ENCODE data around the gene BMPR1B. TPM values are rescaled to one million over a fixed set of nuclear protein-coding genes. Genes with fewer than 3 reads are reported as not detected.

BMPR1B gene
- total RNA-seq, 1 donor from 2014 or later: 9.3 TPM

DNA sequence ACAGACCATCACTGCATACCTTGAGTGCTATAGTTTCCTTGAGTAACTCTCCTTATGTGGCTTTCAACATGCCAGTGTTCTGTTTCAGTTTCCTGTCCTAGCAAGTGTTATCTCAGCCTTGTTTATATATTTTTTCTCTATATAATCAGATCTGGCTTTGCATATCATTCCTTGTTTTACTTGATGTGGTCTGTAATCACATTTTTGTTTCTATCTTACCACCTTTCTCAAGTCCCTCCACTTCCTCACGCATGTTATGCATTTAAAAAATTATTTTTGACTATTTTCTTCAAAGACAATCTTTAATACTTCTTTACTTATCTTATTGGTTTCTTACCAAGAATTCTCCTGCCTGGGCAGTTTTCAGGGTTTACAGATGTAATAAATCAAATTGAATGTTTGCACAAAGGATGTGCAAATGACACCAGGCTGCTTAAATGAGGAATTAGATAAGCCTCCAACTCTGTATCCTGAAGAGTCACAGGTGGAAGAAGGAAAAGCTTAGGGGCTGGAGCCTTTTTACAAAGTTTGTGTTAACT is 351.2 kb downstream of the BMPR1B start:
- Mint-ChIP-seq H3K27ac (no peak overlapping the region), H3K9me3 (no peaks in the 10 kb centered on the region), H3K4me3 (no peak overlapping the region), H3K27me3 (peaks cover 2% of the 10 kb centered on the region), H3K4me1 (ENCODE audit: unreplicated experiment) (no peaks in the 10 kb centered on the region), H3K36me3 (no peaks in the 10 kb centered on the region)
- no peak for DNase-seq (ENCODE audit: extremely low spot score, unreplicated experiment)
- TF ChIP-seq, protein P1, sequence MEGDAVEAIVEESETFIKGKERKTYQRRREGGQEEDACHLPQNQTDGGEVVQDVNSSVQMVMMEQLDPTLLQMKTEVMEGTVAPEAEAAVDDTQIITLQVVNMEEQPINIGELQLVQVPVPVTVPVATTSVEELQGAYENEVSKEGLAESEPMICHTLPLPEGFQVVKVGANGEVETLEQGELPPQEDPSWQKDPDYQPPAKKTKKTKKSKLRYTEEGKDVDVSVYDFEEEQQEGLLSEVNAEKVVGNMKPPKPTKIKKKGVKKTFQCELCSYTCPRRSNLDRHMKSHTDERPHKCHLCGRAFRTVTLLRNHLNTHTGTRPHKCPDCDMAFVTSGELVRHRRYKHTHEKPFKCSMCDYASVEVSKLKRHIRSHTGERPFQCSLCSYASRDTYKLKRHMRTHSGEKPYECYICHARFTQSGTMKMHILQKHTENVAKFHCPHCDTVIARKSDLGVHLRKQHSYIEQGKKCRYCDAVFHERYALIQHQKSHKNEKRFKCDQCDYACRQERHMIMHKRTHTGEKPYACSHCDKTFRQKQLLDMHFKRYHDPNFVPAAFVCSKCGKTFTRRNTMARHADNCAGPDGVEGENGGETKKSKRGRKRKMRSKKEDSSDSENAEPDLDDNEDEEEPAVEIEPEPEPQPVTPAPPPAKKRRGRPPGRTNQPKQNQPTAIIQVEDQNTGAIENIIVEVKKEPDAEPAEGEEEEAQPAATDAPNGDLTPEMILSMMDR (conservative IDR thresholded peaks at IDR 0.05): no peak

DNA sequence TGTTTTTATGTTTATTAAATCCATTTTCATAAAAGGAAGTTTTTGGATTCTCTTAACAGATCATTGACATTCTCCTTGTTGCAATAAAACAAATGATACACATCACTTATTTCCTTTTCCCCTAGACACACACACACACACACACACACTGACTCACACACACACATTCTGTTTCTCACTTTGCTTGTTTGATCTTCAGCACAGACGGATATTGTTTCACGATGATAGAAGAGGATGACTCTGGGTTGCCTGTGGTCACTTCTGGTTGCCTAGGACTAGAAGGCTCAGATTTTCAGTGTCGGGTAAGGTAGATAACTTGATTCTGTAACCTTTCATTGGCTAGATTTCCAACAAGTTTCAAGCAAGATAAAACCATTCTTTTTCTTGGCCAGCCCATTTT is 356.8 kb downstream of the BMPR1B start:
- DNase-seq (ENCODE audit: extremely low spot score, unreplicated experiment): no peak
- TF ChIP-seq, protein P1 (conservative IDR thresholded peaks at IDR 0.05): no peak
- H3K27ac Mint-ChIP-seq: no peak overlapping the region
- H3K36me3 Mint-ChIP-seq: no peaks in the 10 kb centered on the region
- H3K4me1 Mint-ChIP-seq (ENCODE audit: unreplicated experiment): peaks cover 12% of the 10 kb centered on the region
- no peaks in the 10 kb centered on the region for H3K9me3 Mint-ChIP-seq
- no peak overlapping the region for H3K4me3 Mint-ChIP-seq
- peaks cover 2% of the 10 kb centered on the region for H3K27me3 Mint-ChIP-seq

DNA sequence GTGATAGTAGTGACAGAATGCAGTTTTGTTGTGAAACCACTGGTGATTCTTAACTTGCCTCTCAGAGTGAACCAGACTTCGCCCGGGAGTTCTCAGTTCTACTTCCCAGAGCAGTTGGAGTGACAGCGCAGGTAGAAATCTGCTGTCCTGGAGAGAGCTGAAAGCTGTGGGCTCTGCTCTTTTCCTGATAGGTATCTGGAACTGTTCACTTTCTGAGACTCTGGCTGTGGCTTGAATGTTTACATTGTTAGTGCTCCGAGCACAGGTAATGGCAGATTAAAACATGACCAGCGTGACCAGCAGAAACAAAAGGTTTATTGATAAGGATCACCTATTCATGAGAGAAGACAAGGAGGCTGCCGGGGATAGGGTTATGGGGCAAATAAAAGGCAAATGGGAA is 360.7 kb downstream of the BMPR1B start:
- TF ChIP-seq, protein P1 (conservative IDR thresholded peaks at IDR 0.05): no peak
- no peak for DNase-seq (ENCODE audit: extremely low spot score, unreplicated experiment)
- Mint-ChIP-seq H3K36me3 (no peaks in the 10 kb centered on the region), H3K4me1 (ENCODE audit: unreplicated experiment) (peaks cover 12% of the 10 kb centered on the region), H3K27ac (no peak overlapping the region), H3K4me3 (peak overlapping the region; percentile 42), H3K27me3 (no peaks in the 10 kb centered on the region), H3K9me3 (no peaks in the 10 kb centered on the region)

DNA sequence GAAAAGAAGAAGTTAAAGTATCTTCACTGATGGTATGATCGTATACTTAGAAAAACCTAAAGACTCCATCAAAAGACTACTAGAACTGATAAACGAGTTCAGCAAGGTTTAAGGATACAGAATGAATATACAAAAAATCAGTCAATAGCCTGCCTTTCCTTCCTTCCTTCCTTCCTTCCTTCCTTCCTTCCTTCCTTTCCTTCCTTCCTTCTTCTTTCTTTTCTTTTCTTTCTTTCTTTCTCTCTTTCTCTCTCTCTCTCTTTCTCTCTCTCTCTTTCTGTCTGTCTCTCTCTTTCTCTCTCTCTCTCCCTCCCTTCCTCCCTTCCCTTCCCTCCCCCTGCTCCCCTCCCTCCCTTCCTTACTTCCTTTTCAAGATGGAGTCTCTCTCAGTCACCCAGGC is 362.7 kb downstream of the BMPR1B start:
- no peak for DNase-seq (ENCODE audit: extremely low spot score, unreplicated experiment)
- no peaks in the 10 kb centered on the region for H3K9me3 Mint-ChIP-seq
- no peak overlapping the region for H3K4me3 Mint-ChIP-seq
- H3K4me1 Mint-ChIP-seq (ENCODE audit: unreplicated experiment): peaks cover 19% of the 10 kb centered on the region
- no peak overlapping the region for H3K27ac Mint-ChIP-seq
- H3K36me3 Mint-ChIP-seq: no peaks in the 10 kb centered on the region
- TF ChIP-seq, protein P1 (conservative IDR thresholded peaks at IDR 0.05): no peak
- H3K27me3 Mint-ChIP-seq: no peaks in the 10 kb centered on the region

DNA sequence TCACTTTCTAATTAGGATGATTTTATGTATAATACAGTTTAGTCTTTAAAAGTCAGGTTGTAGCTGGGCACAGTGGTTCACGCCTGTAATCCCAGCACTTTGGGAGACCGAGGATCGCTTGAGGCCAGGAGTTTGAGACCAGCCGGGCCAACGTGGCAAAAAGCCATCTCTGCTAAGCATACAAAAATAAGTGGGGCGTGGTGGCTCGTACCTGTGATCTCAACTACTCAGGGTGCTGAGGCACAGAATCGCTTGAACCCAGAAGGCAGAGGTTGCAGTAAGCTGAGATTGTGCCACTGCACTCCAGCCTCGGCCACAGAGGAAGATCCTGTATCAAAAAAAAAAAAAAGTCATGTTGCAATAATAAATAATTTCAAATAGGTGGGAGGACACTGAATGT is 364.2 kb downstream of the BMPR1B start:
- H3K4me1 Mint-ChIP-seq (ENCODE audit: unreplicated experiment): peaks cover 22% of the 10 kb centered on the region
- TF ChIP-seq, protein P1 (conservative IDR thresholded peaks at IDR 0.05): no peak
- no peaks in the 10 kb centered on the region for H3K27me3 Mint-ChIP-seq
- no peaks in the 10 kb centered on the region for H3K36me3 Mint-ChIP-seq
- no peak overlapping the region for H3K27ac Mint-ChIP-seq
- H3K9me3 Mint-ChIP-seq: no peaks in the 10 kb centered on the region
- H3K4me3 Mint-ChIP-seq: no peak overlapping the region
- DNase-seq (ENCODE audit: extremely low spot score, unreplicated experiment): no peak
